Activated CD8-positive, alpha-beta T cell treated with anti-CD3 and anti-CD28 coated beads for 36 hours (primary cell): ENCODE data around the gene BARD1. TPM values are rescaled to one million over a fixed set of nuclear protein-coding genes. Genes with fewer than 3 reads are reported as not detected.

Experiments used
- ATAC-seq: fragments of 200-7000 bp; cut with Tn5 transposase; one replicate; pipeline ENCODE4 v1.10.0; 2021; ENCODE audit warnings: mild to moderate bottlenecking, moderate library complexity
- CTCF ChIA-PET: fragments of 350-600 bp; sonication (Branson Sonifier 250); formaldehyde crosslinking; loops from one replicate; lab custom pipeline; 2021; ENCODE audit warnings: antibody characterized with exemption; lab: Charles Lee
- POLR2A ChIA-PET: fragments of 350-600 bp; sonication (Branson Sonifier 250); formaldehyde crosslinking; loops from one replicate; lab custom pipeline; 2021; ENCODE audit warnings: antibody characterized with exemption; lab: Charles Lee
- DNase-seq: peaks from one replicate; pipeline ENCODE4 v3.0.0-alpha.2; 2020
- H3K27ac Mint-ChIP-seq: one replicate; pipeline ENCODE4 v1.8.0; 2021; ENCODE audit warnings: mild to moderate bottlenecking, mixed read lengths
- H3K27me3 Mint-ChIP-seq: one replicate; pipeline ENCODE4 v1.8.0; 2021; ENCODE audit warnings: mixed read lengths
- H3K36me3 Mint-ChIP-seq: one replicate; pipeline ENCODE4 v1.8.0; 2021; ENCODE audit warnings: low read depth, mixed read lengths
- H3K4me1 Mint-ChIP-seq: one replicate; pipeline ENCODE4 v1.8.0; 2021; ENCODE audit warnings: low read depth, mixed read lengths
- H3K4me3 Mint-ChIP-seq: one replicate; pipeline ENCODE4 v1.8.0; 2021; ENCODE audit warnings: mild to moderate bottlenecking, moderate library complexity, mixed read lengths
- H3K9me3 Mint-ChIP-seq: one replicate; pipeline ENCODE4 v1.8.0; 2021; ENCODE audit warnings: mixed read lengths
- intact Hi-C: fragments of 100-400 bp; cut with micrococcal nuclease; formaldehyde crosslinking; loops from one replicate; pipeline ENCODE4 v1.10.0; 2022
- total RNA-seq, 2 experiments: library from RNA; stranded (reverse); gene quantifications; one replicate each; pipeline ENCODE4 v1.2.3, GENCODE V29; 2021
- TF ChIP-seq, protein P1 (sequence below): fragments of 200-600 bp; IDR thresholded peaks from one replicate; pipeline ENCODE4 v1.8.0; 2022; ENCODE audit warnings: antibody characterized with exemption, mild to moderate bottlenecking

BARD1 gene
- total RNA-seq, 2 experiments from 2014 or later, result 28.1 to 33.3 TPM

DNA sequence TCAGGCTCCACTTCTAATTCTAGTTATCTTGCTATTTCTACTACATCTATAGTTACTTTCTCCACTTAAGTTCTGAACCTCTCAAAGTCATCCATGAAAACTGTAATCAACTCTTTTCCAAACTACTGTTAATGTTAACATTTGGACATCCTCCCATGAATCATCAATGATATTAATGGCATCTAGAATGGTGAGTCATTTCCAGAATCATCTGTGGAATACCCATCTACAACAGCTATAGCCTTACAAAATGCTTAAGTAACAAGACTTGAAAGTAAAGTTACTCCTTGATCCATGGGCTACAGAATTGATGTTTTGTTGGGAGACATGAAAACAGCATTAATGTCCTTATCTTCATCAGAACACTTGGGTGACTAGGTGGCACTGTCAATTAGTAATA, 35.4 kb downstream of the BARD1 start:
- Mint-ChIP-seq H3K27ac (no peak overlapping the region), H3K9me3 (no peaks in the 10 kb centered on the region), H3K27me3 (no peaks in the 10 kb centered on the region), H3K4me3 (no peak overlapping the region), H3K36me3 (peaks cover 48% of the 10 kb centered on the region), H3K4me1 (no peaks in the 10 kb centered on the region)
- POLR2A ChIA-PET, result no interaction called here
- TF ChIP-seq, protein P1, sequence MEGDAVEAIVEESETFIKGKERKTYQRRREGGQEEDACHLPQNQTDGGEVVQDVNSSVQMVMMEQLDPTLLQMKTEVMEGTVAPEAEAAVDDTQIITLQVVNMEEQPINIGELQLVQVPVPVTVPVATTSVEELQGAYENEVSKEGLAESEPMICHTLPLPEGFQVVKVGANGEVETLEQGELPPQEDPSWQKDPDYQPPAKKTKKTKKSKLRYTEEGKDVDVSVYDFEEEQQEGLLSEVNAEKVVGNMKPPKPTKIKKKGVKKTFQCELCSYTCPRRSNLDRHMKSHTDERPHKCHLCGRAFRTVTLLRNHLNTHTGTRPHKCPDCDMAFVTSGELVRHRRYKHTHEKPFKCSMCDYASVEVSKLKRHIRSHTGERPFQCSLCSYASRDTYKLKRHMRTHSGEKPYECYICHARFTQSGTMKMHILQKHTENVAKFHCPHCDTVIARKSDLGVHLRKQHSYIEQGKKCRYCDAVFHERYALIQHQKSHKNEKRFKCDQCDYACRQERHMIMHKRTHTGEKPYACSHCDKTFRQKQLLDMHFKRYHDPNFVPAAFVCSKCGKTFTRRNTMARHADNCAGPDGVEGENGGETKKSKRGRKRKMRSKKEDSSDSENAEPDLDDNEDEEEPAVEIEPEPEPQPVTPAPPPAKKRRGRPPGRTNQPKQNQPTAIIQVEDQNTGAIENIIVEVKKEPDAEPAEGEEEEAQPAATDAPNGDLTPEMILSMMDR, result no peak
- DNase-seq (no peak), ATAC-seq (no peak)
- CTCF ChIA-PET, result no interaction called here
- intact Hi-C loops, result no loop called here

DNA sequence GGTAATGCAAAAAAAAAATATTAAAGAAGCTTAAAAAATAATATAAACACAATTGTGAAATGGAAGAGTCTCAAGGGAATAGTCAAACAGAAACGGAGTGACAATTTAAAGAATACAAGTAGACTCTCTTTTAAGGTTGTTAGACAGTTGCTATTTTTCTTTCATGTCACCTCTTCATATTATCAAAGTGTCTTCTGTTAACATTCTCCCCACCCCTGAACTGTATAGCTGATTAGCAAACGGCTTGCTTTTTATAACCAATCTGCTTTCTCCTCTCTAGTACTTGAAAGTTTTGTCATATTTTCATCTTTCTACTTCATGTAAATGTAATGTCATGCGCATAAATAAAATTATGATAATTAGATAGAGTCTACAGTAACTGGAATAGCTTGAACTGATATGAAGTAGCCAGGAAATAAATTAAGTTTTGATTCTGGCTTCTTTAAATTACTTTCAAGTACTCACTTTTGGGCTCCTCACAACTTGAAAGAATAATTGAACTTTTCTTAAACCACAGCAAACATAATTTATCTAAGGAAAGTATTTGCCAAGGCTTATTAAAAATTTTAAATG, 37.0 kb downstream of the BARD1 start:
- no peak for ATAC-seq
- no peaks in the 10 kb centered on the region for H3K4me1 Mint-ChIP-seq

DNA sequence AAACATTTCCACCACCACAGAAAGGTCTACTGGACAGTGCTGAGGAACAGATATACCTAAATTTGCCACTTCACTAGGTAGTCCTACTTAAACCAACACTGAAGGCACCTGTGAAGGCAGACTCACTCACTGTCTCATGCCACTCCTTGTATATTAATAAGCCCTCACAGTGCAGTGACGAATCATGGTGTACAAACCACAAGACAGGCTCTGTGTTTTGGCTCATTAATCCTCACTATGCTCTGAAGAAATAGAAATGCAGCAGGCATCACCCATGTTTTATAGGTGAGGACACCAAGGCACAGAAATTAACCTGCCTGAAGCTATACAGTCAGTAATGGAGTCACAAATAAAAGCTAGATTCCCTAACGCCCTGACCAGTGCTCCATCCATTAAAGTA, 44.3 kb downstream of the BARD1 start:
- CTCF ChIA-PET, result no interaction called here
- no peak overlapping the region for H3K4me3 Mint-ChIP-seq
- intact Hi-C loops, result no loop called here
- no peaks in the 10 kb centered on the region for H3K4me1 Mint-ChIP-seq
- H3K9me3 Mint-ChIP-seq, result no peaks in the 10 kb centered on the region
- peaks cover 61% of the 10 kb centered on the region for H3K36me3 Mint-ChIP-seq
- no peak for ATAC-seq
- H3K27ac Mint-ChIP-seq, result no peak overlapping the region
- TF ChIP-seq, protein P1, result no peak
- DNase-seq, result no peak
- POLR2A ChIA-PET, result no interaction called here
- no peaks in the 10 kb centered on the region for H3K27me3 Mint-ChIP-seq

More for the DNA sequence above, 37.0 kb downstream of the BARD1 start:
- TF ChIP-seq, protein P1, result no peak
- peaks cover 56% of the 10 kb centered on the region for H3K36me3 Mint-ChIP-seq
- no peaks in the 10 kb centered on the region for H3K27me3 Mint-ChIP-seq
- no peaks in the 10 kb centered on the region for H3K9me3 Mint-ChIP-seq
- H3K27ac Mint-ChIP-seq, result no peak overlapping the region
- H3K4me3 Mint-ChIP-seq, result no peak overlapping the region
- DNase-seq, result no peak
- ChIA-PET POLR2A (no interaction called here), CTCF (no interaction called here)
- intact Hi-C loops, result no loop called here

DNA sequence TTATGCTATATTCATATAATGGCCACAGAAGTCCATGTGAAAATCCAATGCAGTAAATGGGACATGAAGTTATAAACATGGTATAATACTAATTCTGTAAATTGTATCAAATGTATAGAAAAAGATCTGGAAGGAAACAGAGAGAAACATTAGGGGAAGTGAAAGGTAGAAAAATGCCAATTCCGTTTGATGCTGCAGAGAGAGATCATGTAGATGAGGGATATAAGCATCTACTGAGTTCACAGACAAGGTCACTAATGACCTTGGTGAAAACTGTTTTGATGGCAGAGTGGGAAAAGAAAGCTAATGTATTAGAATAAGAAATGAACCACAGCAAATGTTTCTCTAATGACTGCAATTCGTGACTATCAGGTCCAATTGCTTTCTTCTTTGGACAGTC, 56.0 kb downstream of the BARD1 start:
- DNase-seq (no peak), ATAC-seq (no peak)
- H3K36me3 Mint-ChIP-seq, result peaks cover 48% of the 10 kb centered on the region
- H3K4me1 Mint-ChIP-seq, result no peaks in the 10 kb centered on the region
- POLR2A ChIA-PET, result no interaction called here
- no peaks in the 10 kb centered on the region for H3K27me3 Mint-ChIP-seq
- no peak overlapping the region for H3K4me3 Mint-ChIP-seq
- CTCF ChIA-PET, result no interaction called here
- no peak overlapping the region for H3K27ac Mint-ChIP-seq
- TF ChIP-seq, protein P1, result no peak
- H3K9me3 Mint-ChIP-seq, result no peaks in the 10 kb centered on the region
- intact Hi-C loops, result no loop called here

DNA sequence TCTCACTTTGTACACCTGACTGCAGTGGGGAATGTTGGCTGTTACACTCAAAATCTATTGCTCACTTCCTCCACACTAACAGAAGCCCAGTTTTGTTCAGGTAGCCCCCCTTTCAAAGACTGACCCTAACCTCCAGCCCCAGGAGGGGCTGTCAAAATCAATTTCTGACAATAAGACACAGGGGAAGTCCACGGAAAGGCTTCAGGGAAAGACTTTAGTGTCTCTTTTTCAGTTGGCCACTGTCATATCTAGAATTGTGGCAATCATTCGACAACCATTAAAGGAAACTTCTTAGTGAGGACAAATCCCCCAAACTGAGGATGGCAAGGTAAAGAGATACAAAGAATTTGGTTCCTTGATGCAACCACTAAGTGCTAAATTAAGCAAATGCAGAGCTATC, 59.0 kb downstream of the BARD1 start:
- H3K4me3 Mint-ChIP-seq, result no peak overlapping the region
- DNase-seq, result no peak
- no peak for ATAC-seq
- H3K9me3 Mint-ChIP-seq, result no peaks in the 10 kb centered on the region
- H3K27me3 Mint-ChIP-seq, result no peaks in the 10 kb centered on the region
- ChIA-PET CTCF (no interaction called here), POLR2A (no interaction called here)
- H3K27ac Mint-ChIP-seq, result no peak overlapping the region
- H3K4me1 Mint-ChIP-seq, result no peaks in the 10 kb centered on the region
- intact Hi-C loops, result no loop called here
- TF ChIP-seq, protein P1, result no peak
- H3K36me3 Mint-ChIP-seq, result peaks cover 48% of the 10 kb centered on the region
